Glutamatergic neuron (in vitro differentiated cells): ENCODE measurements around the gene CCL13. TPM values are rescaled to one million over a fixed set of nuclear protein-coding genes. Genes with fewer than 3 reads are reported as not detected.

Experiments
- DNase-seq: peaks from one replicate; pipeline ENCODE4 v3.0.0; 2022
- H3K27ac Mint-ChIP-seq: one replicate; pipeline ENCODE4 v1.8.0; 2020; ENCODE audit warnings: mild to moderate bottlenecking, mixed read lengths, inconsistent platforms; ENCODE audit not compliant: unreplicated experiment
- H3K27me3 Mint-ChIP-seq: one replicate; pipeline ENCODE4 v1.8.0; 2020; ENCODE audit warnings: mild to moderate bottlenecking, moderate library complexity, mixed read lengths, inconsistent platforms; ENCODE audit not compliant: unreplicated experiment
- H3K36me3 Mint-ChIP-seq: one replicate; pipeline ENCODE4 v1.8.0; 2020; ENCODE audit warnings: mild to moderate bottlenecking, mixed read lengths, inconsistent platforms; ENCODE audit not compliant: unreplicated experiment
- H3K4me1 Mint-ChIP-seq: one replicate; pipeline ENCODE4 v1.8.0; 2020; ENCODE audit warnings: mild to moderate bottlenecking, low read depth, mixed read lengths, inconsistent platforms; ENCODE audit not compliant: unreplicated experiment
- H3K4me3 Mint-ChIP-seq: one replicate; pipeline ENCODE4 v1.8.0; 2020; ENCODE audit warnings: mild to moderate bottlenecking, mixed read lengths, inconsistent platforms; ENCODE audit not compliant: unreplicated experiment
- H3K9me3 Mint-ChIP-seq: one replicate; pipeline ENCODE4 v1.8.0; 2020; ENCODE audit warnings: mild to moderate bottlenecking, moderate library complexity, mixed read lengths, inconsistent platforms; ENCODE audit not compliant: unreplicated experiment
- CTCF ChIP-seq: fragments of 200-600 bp; sonication (generic); IDR thresholded peaks from one replicate; pipeline ENCODE4 v1.5.0; 2021; ENCODE audit not compliant: partially characterized antibody, unreplicated experiment
- total RNA-seq: library from RNA; stranded (reverse); fragmentation: NEBNext Ultra II Directional; extraction: Animal tissue kit (Norgen Biotek cat#: 25700); gene quantifications from one replicate; pipeline ENCODE4 v1.2.1, GENCODE V29; 2021; ENCODE audit not compliant: unreplicated experiment

Gene CCL13
- total RNA-seq, 1 donor from 2014 or later, result not detected

GRCh38 chr17:34386697-34387550 is 30.6 kb downstream of the CCL13 start:
- H3K9me3 Mint-ChIP-seq, result no peaks in the 10 kb centered on the region
- no peaks in the 10 kb centered on the region for H3K27me3 Mint-ChIP-seq
- no peak overlapping the region for H3K27ac Mint-ChIP-seq

GRCh38 chr17:34387566-34387965 is 31.3 kb downstream of the CCL13 start:
- no peaks in the 10 kb centered on the region for H3K36me3 Mint-ChIP-seq

More at GRCh38 chr17:34386697-34387550, 30.6 kb downstream of the CCL13 start:
- no peak for DNase-seq
- peaks cover 3% of the 10 kb centered on the region for H3K4me1 Mint-ChIP-seq
- no peaks in the 10 kb centered on the region for H3K36me3 Mint-ChIP-seq
- no peak overlapping the region for H3K4me3 Mint-ChIP-seq
- no peak for TF ChIP-seq CTCF

DNA sequence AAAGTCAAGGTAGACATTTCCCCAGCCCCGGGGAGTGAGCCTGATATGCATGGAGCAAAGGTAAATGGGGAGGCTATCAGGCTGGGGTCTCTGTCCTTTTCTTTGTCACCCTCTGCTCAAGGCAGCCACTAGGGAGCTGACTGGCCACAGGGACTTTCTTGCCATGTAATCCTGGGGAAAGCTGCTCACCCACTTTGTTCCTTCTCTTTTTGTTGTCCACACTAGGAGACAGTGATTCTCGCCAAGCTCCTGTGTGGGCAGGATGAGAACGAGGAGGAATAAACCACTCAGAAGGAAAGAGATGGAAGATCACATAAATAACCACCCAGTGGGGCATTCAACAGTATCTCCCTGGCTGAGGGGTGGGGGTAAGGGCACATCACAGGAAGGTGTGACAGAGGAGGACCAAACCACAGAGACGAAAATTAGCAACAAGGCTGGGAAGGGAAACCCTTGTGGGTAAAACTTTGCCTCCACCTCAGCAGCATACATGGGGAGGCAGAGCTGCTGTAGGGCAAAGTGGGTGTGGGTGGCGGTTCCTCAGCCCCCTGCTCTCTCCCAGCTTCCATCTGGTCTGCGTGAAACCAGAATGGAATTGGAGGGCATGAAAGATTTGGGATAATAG is 33.0 kb downstream of the CCL13 start:
- no peak for DNase-seq
- H3K4me1 Mint-ChIP-seq, result no peaks in the 10 kb centered on the region
- TF ChIP-seq CTCF, result no peak
- no peak overlapping the region for H3K4me3 Mint-ChIP-seq
- H3K36me3 Mint-ChIP-seq, result no peaks in the 10 kb centered on the region
- no peaks in the 10 kb centered on the region for H3K27me3 Mint-ChIP-seq
- no peak overlapping the region for H3K27ac Mint-ChIP-seq
- H3K9me3 Mint-ChIP-seq, result no peaks in the 10 kb centered on the region

More at GRCh38 chr17:34387566-34387965, 31.3 kb downstream of the CCL13 start:
- H3K9me3 Mint-ChIP-seq, result no peaks in the 10 kb centered on the region
- no peak for TF ChIP-seq CTCF
- no peak overlapping the region for H3K4me3 Mint-ChIP-seq
- no peak overlapping the region for H3K27ac Mint-ChIP-seq
- DNase-seq, result no peak
- H3K4me1 Mint-ChIP-seq, result peaks cover 3% of the 10 kb centered on the region
- H3K27me3 Mint-ChIP-seq, result no peaks in the 10 kb centered on the region

DNA sequence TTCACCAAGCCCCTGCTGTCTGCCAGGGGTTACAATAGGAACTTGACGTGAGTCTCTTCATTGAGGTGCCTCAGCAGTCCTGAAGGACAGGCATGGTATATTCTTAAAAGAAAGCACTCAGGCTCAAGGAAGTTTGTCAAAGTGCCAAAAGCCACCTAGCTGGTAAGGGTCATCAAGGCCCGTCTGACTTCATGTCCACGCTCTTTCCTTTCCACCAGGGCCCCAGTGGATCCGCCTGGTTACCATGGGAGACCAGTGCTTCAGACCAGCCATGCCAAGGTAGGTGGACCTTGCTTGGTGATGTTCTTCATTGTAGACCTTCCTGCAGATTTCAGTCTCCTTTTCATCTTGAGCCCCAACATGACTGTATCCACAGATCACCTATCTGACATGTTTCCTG is 34.4 kb downstream of the CCL13 start:
- DNase-seq, result no peak
- TF ChIP-seq CTCF, result no peak
- Mint-ChIP-seq H3K27me3 (peaks cover 2% of the 10 kb centered on the region), H3K4me3 (no peak overlapping the region), H3K9me3 (no peaks in the 10 kb centered on the region), H3K4me1 (no peaks in the 10 kb centered on the region), H3K27ac (no peak overlapping the region), H3K36me3 (no peaks in the 10 kb centered on the region)

GRCh38 chr17:34391241-34391640 is 35.0 kb downstream of the CCL13 start:
- Mint-ChIP-seq H3K27ac (no peak overlapping the region), H3K9me3 (no peaks in the 10 kb centered on the region), H3K36me3 (no peaks in the 10 kb centered on the region), H3K4me3 (no peak overlapping the region), H3K4me1 (peaks cover under 1% of the 10 kb centered on the region), H3K27me3 (peaks cover 2% of the 10 kb centered on the region)
- no peak for TF ChIP-seq CTCF
- no peak for DNase-seq
